HFF-Myc (cell line): ENCODE measurements around the gene BLOC1S3.

ENCODE experiments used
- DNase-seq: peaks from one replicate; pipeline ENCODE4 v3.0.0-alpha.2; 2011; ENCODE audit warnings: low read depth; ENCODE audit errors: extremely low read depth
- H3K4me3 ChIP-seq: replicated peaks from 2 replicates; pipeline ENCODE4 v1.5.1; 2011; ENCODE audit warnings: low read depth, mild to moderate bottlenecking, control low read depth, low read length
- TF ChIP-seq, protein P1 (sequence below): IDR thresholded peaks from 2 replicates; pipeline ENCODE4 v1.5.1; 2012; ENCODE audit warnings: mild to moderate bottlenecking, low read depth, low read length, control low read depth; ENCODE audit errors: missing control alignments

The BLOC1S3 gene

DNA sequence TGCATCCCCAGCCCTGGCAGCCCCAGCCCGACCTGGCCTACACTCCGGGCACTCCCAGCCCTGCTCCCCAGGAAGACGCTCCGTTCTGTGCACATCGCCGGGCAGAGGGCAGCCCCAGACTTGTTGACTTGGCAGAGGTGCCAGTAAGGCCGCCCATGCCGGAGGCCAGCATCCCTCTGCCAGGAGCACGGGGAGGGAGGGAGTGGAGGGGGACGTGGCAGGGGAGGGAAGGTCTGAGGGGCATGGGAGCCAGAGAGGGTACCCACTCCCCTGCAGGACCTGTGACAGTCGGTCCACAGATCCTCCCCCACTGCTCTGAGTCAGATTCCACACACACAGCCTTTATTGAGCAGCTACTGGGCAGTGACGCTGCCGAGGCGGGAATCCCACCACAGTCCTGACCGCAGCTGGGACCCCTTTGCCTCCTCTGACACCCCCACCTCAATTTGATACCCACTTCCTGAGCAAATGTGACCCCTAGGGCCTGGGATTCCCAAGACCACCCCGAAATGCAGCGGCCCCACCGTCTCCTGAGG is 15.9 kb upstream of the BLOC1S3 start:
- TF ChIP-seq, protein P1, sequence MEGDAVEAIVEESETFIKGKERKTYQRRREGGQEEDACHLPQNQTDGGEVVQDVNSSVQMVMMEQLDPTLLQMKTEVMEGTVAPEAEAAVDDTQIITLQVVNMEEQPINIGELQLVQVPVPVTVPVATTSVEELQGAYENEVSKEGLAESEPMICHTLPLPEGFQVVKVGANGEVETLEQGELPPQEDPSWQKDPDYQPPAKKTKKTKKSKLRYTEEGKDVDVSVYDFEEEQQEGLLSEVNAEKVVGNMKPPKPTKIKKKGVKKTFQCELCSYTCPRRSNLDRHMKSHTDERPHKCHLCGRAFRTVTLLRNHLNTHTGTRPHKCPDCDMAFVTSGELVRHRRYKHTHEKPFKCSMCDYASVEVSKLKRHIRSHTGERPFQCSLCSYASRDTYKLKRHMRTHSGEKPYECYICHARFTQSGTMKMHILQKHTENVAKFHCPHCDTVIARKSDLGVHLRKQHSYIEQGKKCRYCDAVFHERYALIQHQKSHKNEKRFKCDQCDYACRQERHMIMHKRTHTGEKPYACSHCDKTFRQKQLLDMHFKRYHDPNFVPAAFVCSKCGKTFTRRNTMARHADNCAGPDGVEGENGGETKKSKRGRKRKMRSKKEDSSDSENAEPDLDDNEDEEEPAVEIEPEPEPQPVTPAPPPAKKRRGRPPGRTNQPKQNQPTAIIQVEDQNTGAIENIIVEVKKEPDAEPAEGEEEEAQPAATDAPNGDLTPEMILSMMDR: no peak
- H3K4me3 ChIP-seq: no peak overlapping the region
- DNase-seq: no peak

DNA sequence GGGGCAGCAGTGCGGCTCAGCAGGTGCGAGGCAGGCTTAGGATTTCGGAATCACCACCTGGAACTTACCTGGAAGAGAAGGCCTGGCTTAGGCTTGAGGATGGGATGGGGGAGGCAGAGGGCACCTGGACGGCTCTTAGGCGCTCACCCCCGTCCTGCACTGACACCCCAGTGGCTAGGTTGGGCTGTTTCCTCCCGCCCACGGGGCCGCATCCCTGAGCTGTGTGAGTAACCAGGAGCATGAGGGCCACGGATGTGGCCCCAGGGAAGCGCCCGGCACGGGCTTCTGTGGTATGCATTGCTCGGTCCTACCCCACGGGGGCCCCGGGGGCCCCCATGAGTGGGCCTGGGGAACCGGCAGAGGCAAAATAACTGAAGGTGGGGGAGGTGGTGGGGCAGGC is 15.4 kb upstream of the BLOC1S3 start:
- no peak for DNase-seq
- no peak overlapping the region for H3K4me3 ChIP-seq
- TF ChIP-seq, protein P1: no peak

GRCh38 chr19:45163751-45164460 is 14.7 kb upstream of the BLOC1S3 start:
- DNase-seq: no peak
- TF ChIP-seq, protein P1: no peak
- H3K4me3 ChIP-seq: no peak overlapping the region

DNA sequence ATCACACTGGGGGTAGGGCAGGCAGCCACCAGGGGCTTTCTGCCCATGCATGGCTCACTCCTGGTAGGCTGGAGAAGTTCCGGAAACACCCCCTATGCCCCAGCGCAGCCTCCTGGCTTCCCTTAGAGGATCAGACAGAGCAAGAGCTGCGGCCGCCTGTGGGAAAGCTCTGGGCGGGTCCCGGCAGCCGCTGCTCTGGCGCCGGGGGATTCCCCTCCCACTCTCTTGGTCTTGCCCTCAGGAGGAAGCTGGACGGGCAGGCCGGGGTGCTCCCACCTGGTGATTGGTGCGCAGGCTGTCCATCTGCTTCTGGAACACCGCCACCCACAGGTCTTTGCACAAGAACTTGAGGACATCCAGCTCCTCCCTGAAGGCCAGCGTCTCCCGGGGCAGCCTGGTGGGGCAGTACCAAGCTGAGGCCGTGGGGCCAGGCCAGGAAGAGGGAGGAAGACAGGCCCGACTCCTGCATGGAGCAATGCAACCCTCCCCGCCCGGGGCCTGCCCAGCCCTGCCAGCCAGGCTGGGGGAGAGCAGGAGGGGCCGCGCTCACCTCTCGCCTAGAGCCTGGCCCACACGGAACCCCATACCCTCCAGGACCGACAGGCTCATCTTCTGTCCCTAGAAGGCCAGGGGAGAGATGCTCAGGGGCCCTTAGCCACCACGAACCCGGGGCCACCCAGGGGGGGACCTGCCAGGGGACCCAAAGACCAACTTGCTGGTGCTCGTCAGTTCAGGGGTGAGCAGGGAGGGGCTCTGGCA is 13.8 kb upstream of the BLOC1S3 start:
- TF ChIP-seq, protein P1: no peak
- peak; percentile 38 for DNase-seq
- no peak overlapping the region for H3K4me3 ChIP-seq

DNA sequence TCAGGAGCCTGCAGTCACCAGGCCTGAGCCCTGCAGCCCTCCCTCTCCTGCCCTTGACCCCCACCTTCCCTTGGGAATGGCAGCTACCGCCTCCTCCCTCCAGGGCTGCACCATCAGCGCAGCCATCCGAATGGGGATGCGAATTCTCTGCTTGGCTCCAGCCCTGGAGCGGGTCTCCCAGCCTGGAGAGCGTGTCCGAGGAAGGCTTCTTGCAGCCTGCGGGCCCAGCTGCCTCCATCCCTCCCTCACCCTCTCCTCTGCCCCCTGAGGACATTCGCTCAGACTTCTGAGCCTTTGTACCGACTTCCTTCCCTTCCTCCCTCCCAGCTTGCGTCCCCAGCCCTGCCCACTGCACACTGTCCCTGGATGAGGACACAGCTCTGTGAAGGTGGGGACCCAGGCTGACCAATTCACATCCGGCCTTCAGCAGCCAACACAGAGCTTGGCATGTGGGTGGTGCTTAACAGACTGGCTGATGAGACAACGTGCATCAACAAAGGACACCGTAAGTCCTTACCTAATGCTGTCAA is 11.8 kb upstream of the BLOC1S3 start:
- DNase-seq: no peak
- H3K4me3 ChIP-seq: no peak overlapping the region
- TF ChIP-seq, protein P1: no peak

DNA sequence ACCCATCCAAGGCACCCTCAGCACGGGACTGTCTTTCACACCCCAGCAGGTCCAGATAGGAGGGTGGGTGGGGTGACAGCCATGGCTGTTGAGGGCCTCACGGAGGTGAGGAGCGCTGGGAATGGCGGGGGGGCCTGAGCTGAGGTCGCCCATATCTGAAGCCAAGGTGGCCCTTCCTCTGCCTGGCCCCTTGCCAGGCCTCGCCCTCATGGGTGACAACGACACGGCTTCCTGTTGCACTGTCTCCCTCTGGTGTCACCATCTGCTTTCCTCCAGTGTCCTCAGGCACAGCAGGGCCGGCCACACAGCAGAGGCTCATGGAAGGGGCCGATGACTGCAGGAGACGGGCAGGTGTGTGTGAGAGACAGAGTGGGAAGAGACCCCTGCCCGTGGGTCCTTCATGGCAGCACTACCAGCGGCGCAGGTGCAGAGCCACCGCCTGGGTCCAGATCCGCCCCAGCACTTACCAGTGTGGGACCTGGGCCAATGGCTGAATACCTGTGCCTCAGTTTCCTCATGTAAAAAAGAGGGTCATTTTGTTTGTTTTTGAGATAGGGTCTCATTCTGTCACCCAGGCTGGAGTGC is 9.7 kb upstream of the BLOC1S3 start:
- TF ChIP-seq, protein P1: no peak
- no peak for DNase-seq
- no peak overlapping the region for H3K4me3 ChIP-seq
